Spleen (tissue), 11 donors: ENCODE measurements around the gene TIMM21. TPM values are rescaled to one million over a fixed set of nuclear protein-coding genes. Genes with fewer than 3 reads are reported as not detected.

Experiments
- DNase-seq: peaks from one replicate; pipeline ENCODE4 v3.0.0-alpha.2; 2020
- H3K27ac ChIP-seq, 8 donors: fragments of 200-600 bp; sonication (generic) in 7 of 8; 1 replicate in 4 of 8; 2 replicates in 4 of 8; pipeline versions ENCODE4 v1.5.0 to v1.8.0; 2016 to 2021; ENCODE audit warnings: inconsistent platforms in 4 of 8, mild to moderate bottlenecking in 4 of 8, moderate library complexity in 1 of 8
- H3K27me3 ChIP-seq, 7 donors: fragments of 200-600 bp; sonication (generic) in 6 of 7; replicated peaks in 1 of 7; 1 replicate in 4 of 7; 2 replicates in 3 of 7; pipeline versions ENCODE4 v1.5.0 to v1.8.0; 2016 to 2021; ENCODE audit warnings: inconsistent platforms in 3 of 7, mild to moderate bottlenecking in 1 of 7
- H3K36me3 ChIP-seq, 6 donors: fragments of 200-600 bp; sonication (generic) in 5 of 6; 1 replicate in 4 of 6; 2 replicates in 2 of 6; pipeline versions ENCODE4 v1.5.0 to v1.8.0; 2016 to 2021; ENCODE audit warnings: inconsistent platforms in 2 of 6
- H3K4me1 ChIP-seq, 6 donors: fragments of 200-600 bp; sonication (generic) in 5 of 6; 1 replicate in 3 of 6; 2 replicates in 3 of 6; pipeline versions ENCODE4 v1.5.0 to v1.8.0; 2016 to 2021; ENCODE audit warnings: inconsistent platforms in 3 of 6
- H3K4me3 ChIP-seq, 8 donors: fragments of 200-600 bp; sonication (generic) in 7 of 8; 1 replicate in 4 of 8; 2 replicates in 4 of 8; pipeline versions ENCODE4 v1.5.0 to v1.8.0; 2016 to 2021; ENCODE audit warnings: inconsistent platforms in 4 of 8, mild to moderate bottlenecking in 4 of 8, moderate library complexity in 2 of 8
- H3K9me3 ChIP-seq, 8 donors: fragments of 200-600 bp; sonication (generic) in 7 of 8; 1 replicate in 4 of 8; 2 replicates in 4 of 8; pipeline versions ENCODE4 v1.5.0 to v1.8.0; 2016 to 2021; ENCODE audit warnings: inconsistent platforms in 4 of 8
- CTCF ChIP-seq, 11 experiments: fragments of 200-600 bp in 7 of 11; fragments of 450-650 bp in 4 of 11; sonication (generic) in 4 of 11; IDR thresholded peaks in 8 of 11; conservative IDR thresholded peaks in 3 of 11; 1 replicate in 7 of 11; 2 replicates in 4 of 11; pipeline versions ENCODE4 v1.4.0 to v1.8.0; 2016 to 2021; ENCODE audit warnings: antibody characterized with exemption in 11 of 11, inconsistent platforms in 4 of 11, mild to moderate bottlenecking in 1 of 11
- POLR2A ChIP-seq, 3 donors: fragments of 450-650 bp; IDR thresholded peaks; one replicate each; pipeline ENCODE4 v1.5.1; 2017; ENCODE audit warnings: antibody characterized with exemption in 3 of 3, mild to moderate bottlenecking in 1 of 3
- POLR2AphosphoS5 ChIP-seq, 3 donors: sonication (generic); formaldehyde crosslinking; IDR thresholded peaks; one replicate each; pipeline ENCODE4 v1.5.1; 2017; ENCODE audit warnings: antibody characterized with exemption in 3 of 3
- WGBS, 5 donors: extraction: QIAGEN DNeasy Blood & Tissue Kit in 3 of 5; methylation state at CpG; one replicate each; pipeline versions ENCODE4 v1.1.5 to v1.1.7; 2013 to 2018; 5-methylcytosine and 5-hydroxymethylcytosine counted together
- intact Hi-C: fragments of 100-400 bp; cut with DNase I; formaldehyde crosslinking; loops from one replicate; pipeline ENCODE4 v1.15.0; 2023; ENCODE audit warnings: low total_unique reads
- polyA plus RNA-seq, 3 donors: library from polyadenylated mRNA; stranded (reverse); fragments of 200-250 nt; gene quantifications; one replicate each; pipeline ENCODE4 v1.2.1, GENCODE V29; 2013
- total RNA-seq, 7 donors: library from RNA; depleted of rRNA in 3 of 7; stranded (reverse); fragments of >200 nt in 3 of 7; fragmentation: NEBNext Ultra II Directional in 4 of 7; extraction: Animal tissue kit (Norgen Biotek cat#: 25700) in 4 of 7; gene quantifications; one replicate each; pipeline versions ENCODE4 v1.1.0 to v1.2.1, GENCODE V29; 2016 to 2021
- donor health status: healthy with polysubstance abuse.
- donor health status: DM: no; HTN: no; CAD: no; lungs with moderate emphysema.
- donor health status: DM: no; HTN: no; CAD: no.
- donor health status: Bipolar disorder and iron deficiency.
- donor health status: healthy.
- donor health status: DM: no; HTN: no; CAD: no.
- donor health status: DM: yes; HTN: yes; CAD: no.

TIMM21 gene
- total and polyA plus RNA-seq, 10 donors, result 13.5 to 34.7 (median 22.9) TPM

- Histone ChIP-seq H3K9me3 (no peaks in the 10 kb centered on the region), H3K4me3 (no peak overlapping the region), H3K4me1 (no peaks in the 10 kb centered on the region), H3K27ac (no peak overlapping the region), H3K36me3 (no peaks in the 10 kb centered on the region), H3K27me3 (peaks cover 0 to 37% (median 0%) of the 10 kb centered on the region in 7 donors)
- intact Hi-C loops, result no loop called here
- 77 to 89% (median 83%) methylated on average over 10 of the region's 10 CpGs for WGBS, 5 donors
- DNase-seq, result no peak
- TF ChIP-seq POLR2A (IDR thresholded peaks at IDR 0.05) (no peak), POLR2AphosphoS5 (IDR thresholded peaks at IDR 0.05) (no peak), CTCF (IDR thresholded peaks at IDR 0.05 in 8 of 11, conservative IDR thresholded peaks at IDR 0.05 in 3 of 11) (no peak)
Observed at GRCh38 chr18:74179623-74180199, 31.4 kb downstream of the TIMM21 start.

- DNase-seq, result no peak
- Histone ChIP-seq H3K27ac (no peak overlapping the region), H3K36me3 (no peaks in the 10 kb centered on the region), H3K4me1 (no peaks in the 10 kb centered on the region), H3K4me3 (no peak overlapping the region), H3K9me3 (no peaks in the 10 kb centered on the region), H3K27me3 (peaks cover 0 to 26% (median 0%) of the 10 kb centered on the region in 7 donors)
- 90 to 95% (median 93%) methylated on average over 19 of the region's 19 CpGs for WGBS, 5 donors
- no peak for TF ChIP-seq POLR2AphosphoS5 (IDR thresholded peaks at IDR 0.05)
- TF ChIP-seq CTCF (IDR thresholded peaks at IDR 0.05 in 8 of 11, conservative IDR thresholded peaks at IDR 0.05 in 3 of 11), result no peak
- TF ChIP-seq POLR2A (IDR thresholded peaks at IDR 0.05), result no peak
- intact Hi-C loops, result no loop called here
Observed at GRCh38 chr18:74182335-74182734, 34.0 kb downstream of the TIMM21 start.

- no peak for DNase-seq
- Histone ChIP-seq H3K4me1 (no peaks in the 10 kb centered on the region), H3K27me3 (peaks cover 0 to 26% (median 0%) of the 10 kb centered on the region in 7 donors), H3K4me3 (no peak overlapping the region), H3K27ac (no peak overlapping the region), H3K36me3 (no peaks in the 10 kb centered on the region), H3K9me3 (no peaks in the 10 kb centered on the region)
- intact Hi-C loops, result no loop called here
- 34 to 52% (median 40%) methylated on average over 3 of the region's 3 CpGs for WGBS, 5 donors
- TF ChIP-seq POLR2A (IDR thresholded peaks at IDR 0.05), result no peak
- no peak for TF ChIP-seq CTCF (IDR thresholded peaks at IDR 0.05 in 8 of 11, conservative IDR thresholded peaks at IDR 0.05 in 3 of 11)
- TF ChIP-seq POLR2AphosphoS5 (IDR thresholded peaks at IDR 0.05), result no peak
Observed at GRCh38 chr18:74183130-74183529, 34.8 kb downstream of the TIMM21 start.

GRCh38 chr18:74184875-74185274, 36.6 kb downstream of the TIMM21 start:
- Histone ChIP-seq H3K4me3 (no peak overlapping the region), H3K27me3 (peaks cover 0 to 26% (median 0%) of the 10 kb centered on the region in 7 donors), H3K4me1 (no peaks in the 10 kb centered on the region), H3K36me3 (no peaks in the 10 kb centered on the region), H3K9me3 (no peaks in the 10 kb centered on the region), H3K27ac (no peak overlapping the region)
- no peak for TF ChIP-seq CTCF (IDR thresholded peaks at IDR 0.05 in 8 of 11, conservative IDR thresholded peaks at IDR 0.05 in 3 of 11)
- TF ChIP-seq POLR2AphosphoS5 (IDR thresholded peaks at IDR 0.05), result no peak
- no peak for TF ChIP-seq POLR2A (IDR thresholded peaks at IDR 0.05)
- WGBS, 5 donors, result 80 to 90% (median 83%) methylated on average over 3 of the region's 3 CpGs
- intact Hi-C loops, result no loop called here
- no peak for DNase-seq
